IPS-15b (cell line): ENCODE results near the gene FNBP1.
"Not testable (repeated sequence)": the region's sequence is repeated elsewhere in the genome, so short reads cannot be mapped to it uniquely, and the experiment has no call there.

Experiments
- H3K27me3 ChIP-seq: one replicate; pipeline ENCODE4 v1.6.1; 2013; ENCODE audit warnings: low read length; ENCODE audit not compliant: control insufficient read depth, insufficient read depth
- H3K36me3 ChIP-seq: one replicate; pipeline ENCODE4 v1.6.1; 2013; ENCODE audit warnings: low read length; ENCODE audit not compliant: control insufficient read depth, insufficient read depth
- H3K4me1 ChIP-seq: one replicate; pipeline ENCODE4 v1.6.1; 2013; ENCODE audit warnings: mild to moderate bottlenecking, low read length; ENCODE audit not compliant: control insufficient read depth, insufficient read depth
- H3K4me3 ChIP-seq: one replicate; pipeline ENCODE4 v1.5.1; 2013; ENCODE audit warnings: low read depth, low read length
- H3K9ac ChIP-seq: one replicate; pipeline ENCODE4 v1.6.1; 2013; ENCODE audit warnings: low read depth, mild to moderate bottlenecking, low read length
- H3K9me3 ChIP-seq: one replicate; pipeline ENCODE4 v1.6.1; 2013; ENCODE audit warnings: mild to moderate bottlenecking, low read length; ENCODE audit not compliant: control insufficient read depth, insufficient read depth

The FNBP1 gene

DNA sequence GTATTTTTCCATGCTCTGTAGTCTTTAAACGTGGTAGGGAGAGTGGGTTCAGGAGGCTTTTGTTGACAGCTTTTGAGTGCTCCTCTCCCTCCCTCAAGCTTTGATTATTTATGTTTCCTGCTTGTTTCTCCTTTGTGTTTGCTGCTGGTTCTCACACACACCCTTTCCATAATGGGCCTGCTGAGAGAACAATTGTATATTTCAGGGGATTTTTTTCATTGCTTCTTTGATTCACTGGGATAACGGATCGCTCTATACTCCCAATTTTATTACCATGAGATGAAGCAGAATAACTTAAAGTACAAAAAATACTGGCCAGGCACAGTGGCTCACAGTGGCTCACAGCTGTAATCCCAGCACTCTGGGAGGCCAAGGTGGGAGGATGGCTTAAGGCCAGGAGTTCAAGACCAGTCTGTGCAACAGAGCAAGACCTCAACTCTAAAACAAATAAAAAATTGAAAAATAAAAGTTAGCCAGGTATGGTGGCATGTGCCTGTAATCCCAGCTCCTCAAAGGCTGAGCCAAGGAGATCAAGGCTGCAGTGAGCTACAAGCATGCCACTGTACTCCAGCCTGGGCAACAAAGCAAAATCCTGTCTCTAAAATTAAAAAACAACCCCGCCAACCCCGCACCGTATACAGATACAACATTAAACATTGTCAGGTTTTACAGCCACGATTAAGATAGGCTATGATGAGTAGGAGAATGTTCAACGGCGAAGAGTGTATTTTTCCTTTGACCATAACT is 140.8 kb downstream of the FNBP1 start:
- Histone ChIP-seq H3K27me3 (no peaks in the 10 kb centered on the region), H3K9ac (no peak overlapping the region), H3K4me3 (no peak overlapping the region), H3K9me3 (no peaks in the 10 kb centered on the region), H3K36me3 (peaks cover 4% of the 10 kb centered on the region), H3K4me1 (no peaks in the 10 kb centered on the region)

- H3K4me1 ChIP-seq: no peaks in the 10 kb centered on the region
- no peaks in the 10 kb centered on the region for H3K9me3 ChIP-seq
- H3K27me3 ChIP-seq: no peaks in the 10 kb centered on the region
- H3K4me3 ChIP-seq: no peak overlapping the region
- no peak overlapping the region for H3K9ac ChIP-seq
- peaks cover 4% of the 10 kb centered on the region for H3K36me3 ChIP-seq
Measured at GRCh38 chr9:129900263-129901027, 142.5 kb downstream of the FNBP1 start.

- H3K36me3 ChIP-seq: peaks cover 4% of the 10 kb centered on the region
- no peaks in the 10 kb centered on the region for H3K4me1 ChIP-seq
- H3K4me3 ChIP-seq: no peak overlapping the region
- no peaks in the 10 kb centered on the region for H3K9me3 ChIP-seq
- H3K9ac ChIP-seq: no peak overlapping the region
- H3K27me3 ChIP-seq: no peaks in the 10 kb centered on the region
Measured at GRCh38 chr9:129899620-129900019, 143.4 kb downstream of the FNBP1 start.

GRCh38 chr9:129898185-129898584 is 144.8 kb downstream of the FNBP1 start:
- Histone ChIP-seq H3K9ac (no peak overlapping the region), H3K4me1 (no peaks in the 10 kb centered on the region), H3K4me3 (no peak overlapping the region), H3K27me3 (no peaks in the 10 kb centered on the region), H3K36me3 (peaks cover 4% of the 10 kb centered on the region), H3K9me3 (no peaks in the 10 kb centered on the region)

DNA sequence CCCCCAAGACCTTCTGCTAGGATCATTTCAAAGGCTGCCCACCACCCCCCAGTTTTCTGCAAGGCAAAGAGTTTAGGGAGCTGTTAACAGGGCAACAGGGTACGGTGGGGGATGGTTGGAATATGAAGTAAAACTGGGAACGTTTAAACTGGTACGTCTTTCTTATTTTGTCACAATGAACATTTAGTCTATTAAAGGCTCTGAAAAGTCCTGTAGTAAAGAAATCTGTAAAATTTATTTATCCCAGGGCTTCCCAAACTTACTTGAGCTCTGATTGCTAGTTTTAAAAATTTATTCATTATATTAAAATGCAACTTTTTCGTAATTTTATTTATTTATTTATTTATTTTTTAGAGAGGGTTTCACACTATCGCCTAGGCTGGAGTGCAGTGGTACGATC is 145.7 kb downstream of the FNBP1 start:
- Histone ChIP-seq H3K4me3 (no peak overlapping the region), H3K27me3 (no peaks in the 10 kb centered on the region), H3K4me1 (no peaks in the 10 kb centered on the region)

GRCh38 chr9:129895376-129896268 is 147.4 kb downstream of the FNBP1 start:
- H3K27me3 ChIP-seq: no peaks in the 10 kb centered on the region
- no peaks in the 10 kb centered on the region for H3K9me3 ChIP-seq
- no peak overlapping the region for H3K9ac ChIP-seq
- H3K4me3 ChIP-seq: no peak overlapping the region
- H3K36me3 ChIP-seq: peaks cover 4% of the 10 kb centered on the region
- no peaks in the 10 kb centered on the region for H3K4me1 ChIP-seq

More for the DNA sequence above, 145.7 kb downstream of the FNBP1 start:
- H3K36me3 ChIP-seq: peaks cover 4% of the 10 kb centered on the region
- H3K9me3 ChIP-seq: no peaks in the 10 kb centered on the region
- no peak overlapping the region for H3K9ac ChIP-seq

GRCh38 chr9:129894120-129894823 is 148.7 kb downstream of the FNBP1 start:
- no peaks in the 10 kb centered on the region for H3K9me3 ChIP-seq
- H3K4me3 ChIP-seq: no peak overlapping the region
- H3K9ac ChIP-seq: no peak overlapping the region
- H3K4me1 ChIP-seq: peaks cover 4% of the 10 kb centered on the region
- no peaks in the 10 kb centered on the region for H3K36me3 ChIP-seq
- no peaks in the 10 kb centered on the region for H3K27me3 ChIP-seq

DNA sequence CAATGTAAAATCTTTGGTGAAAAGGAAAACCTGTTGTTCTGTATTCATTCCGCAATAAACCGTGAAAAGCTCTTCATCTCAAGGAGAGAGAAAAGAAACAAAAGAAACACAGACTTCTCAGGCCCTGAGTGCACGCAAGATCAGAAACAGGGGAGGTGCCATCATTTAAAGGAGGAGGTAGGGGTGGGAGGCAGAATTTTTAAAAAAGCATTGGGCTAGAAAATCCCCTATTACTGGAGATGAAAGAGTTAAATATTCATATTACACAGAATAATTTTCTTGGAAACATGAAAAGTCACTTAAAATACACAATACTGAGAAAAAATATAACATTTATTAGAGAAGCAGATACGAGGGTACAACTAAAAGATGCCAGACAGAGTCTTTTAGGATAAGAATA is 151.4 kb downstream of the FNBP1 start:
- H3K9me3 ChIP-seq: no peaks in the 10 kb centered on the region
- no peak overlapping the region for H3K4me3 ChIP-seq
- H3K9ac ChIP-seq: no peak overlapping the region
- no peaks in the 10 kb centered on the region for H3K36me3 ChIP-seq
- H3K4me1 ChIP-seq: peaks cover 4% of the 10 kb centered on the region
- H3K27me3 ChIP-seq: no peaks in the 10 kb centered on the region

DNA sequence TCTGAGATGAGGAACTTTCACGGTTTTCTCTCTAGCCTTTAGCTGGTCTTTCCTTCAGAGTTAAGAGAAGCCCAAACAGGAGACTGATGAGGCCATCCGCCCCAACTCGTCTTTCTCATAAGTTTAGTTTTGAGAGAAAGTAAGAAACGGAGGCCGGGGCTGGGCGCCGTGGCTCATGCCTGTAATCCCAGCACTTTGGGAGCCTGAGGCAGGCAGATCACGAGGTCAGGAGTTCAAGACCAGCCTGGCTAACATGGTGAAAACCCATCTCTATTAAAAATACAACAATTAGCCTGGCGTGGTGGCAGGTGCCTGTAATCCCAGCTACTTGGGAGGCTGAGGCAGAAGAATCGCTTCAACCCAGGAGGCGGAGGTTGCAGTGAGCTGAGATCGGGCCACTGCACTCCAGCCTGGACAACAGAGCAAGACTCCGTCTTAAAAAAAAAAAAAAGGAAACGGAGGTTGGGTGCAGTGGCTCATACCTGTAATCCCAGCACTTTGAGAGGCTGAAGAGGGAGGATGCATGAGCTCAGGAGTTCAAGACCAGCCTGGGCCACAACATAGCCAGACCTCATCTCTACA is 152.2 kb downstream of the FNBP1 start:
- peak overlapping the region; percentile 58 for H3K4me3 ChIP-seq
- H3K4me1 ChIP-seq, H3K9ac ChIP-seq, H3K9me3 ChIP-seq, H3K36me3 ChIP-seq, H3K27me3 ChIP-seq: not testable (repeated sequence)

GRCh38 chr9:129889941-129890717 is 152.9 kb downstream of the FNBP1 start:
- Histone ChIP-seq H3K4me1 (peaks cover 5% of the 10 kb centered on the region), H3K27me3 (no peaks in the 10 kb centered on the region), H3K36me3 (no peaks in the 10 kb centered on the region), H3K4me3 (peak overlapping the region; percentile 58), H3K9ac (no peak overlapping the region), H3K9me3 (no peaks in the 10 kb centered on the region)
